HEK293 (cell line): ENCODE measurements around the gene TRMU.

Source experiments
- BCL11B ChIP-seq: fragments of 450-650 bp; formaldehyde crosslinking; IDR thresholded peaks from 2 replicates; pipeline ENCODE4 v1.5.1; 2016; ENCODE audit warnings: low read depth, missing biosample characterization, missing genetic modification characterization
- HOXD13 ChIP-seq: sonication (generic); formaldehyde crosslinking; IDR thresholded peaks from 2 replicates; pipeline ENCODE4 v1.8.0; 2022; ENCODE audit warnings: missing genetic modification reagents, borderline replicate concordance
- IKZF3 ChIP-seq: fragments of 450-650 bp; IDR thresholded peaks from 2 replicates; pipeline ENCODE4 v1.5.0; 2018; ENCODE audit warnings: missing biosample characterization, mild to moderate bottlenecking, missing genetic modification characterization, moderate library complexity
- KLF8 ChIP-seq: fragments of 450-650 bp; formaldehyde crosslinking; IDR thresholded peaks from 2 replicates; pipeline ENCODE4 v1.5.1; 2016; ENCODE audit warnings: missing biosample characterization, missing genetic modification characterization
- MEIS1 ChIP-seq: sonication (generic); formaldehyde crosslinking; IDR thresholded peaks from 2 replicates; pipeline ENCODE4 v1.8.1; 2022; ENCODE audit warnings: missing genetic modification reagents, mild to moderate bottlenecking, borderline replicate concordance
- MZF1 ChIP-seq: fragments of 450-650 bp; formaldehyde crosslinking; IDR thresholded peaks from 2 replicates; pipeline ENCODE4 v1.5.1; 2017; ENCODE audit warnings: missing biosample characterization, missing genetic modification characterization, borderline replicate concordance
- PRDM1 ChIP-seq: fragments of 450-650 bp; formaldehyde crosslinking; IDR thresholded peaks from 2 replicates; pipeline ENCODE4; 2016; ENCODE audit warnings: missing biosample characterization, missing genetic modification characterization
- ZFP69B ChIP-seq: fragments of 450-650 bp; formaldehyde crosslinking; IDR thresholded peaks from 2 replicates; pipeline ENCODE4 v1.5.1; 2016; ENCODE audit warnings: missing biosample characterization, missing genetic modification characterization
- ZNF10 ChIP-seq: fragments of 450-650 bp; formaldehyde crosslinking; IDR thresholded peaks from 2 replicates; pipeline ENCODE4 v1.5.1; 2017; ENCODE audit warnings: missing biosample characterization, missing genetic modification characterization
- ZNF16 ChIP-seq: fragments of 450-650 bp; formaldehyde crosslinking; IDR thresholded peaks from 2 replicates; pipeline ENCODE4 v1.5.1; 2016; ENCODE audit warnings: low read depth, missing biosample characterization, missing genetic modification characterization
- ZNF184 ChIP-seq: fragments of 450-650 bp; IDR thresholded peaks from 2 replicates; pipeline ENCODE4 v1.5.1; 2018; ENCODE audit warnings: missing biosample characterization, mild to moderate bottlenecking, missing genetic modification characterization
- ZNF2 ChIP-seq: fragments of 450-650 bp; formaldehyde crosslinking; IDR thresholded peaks from 2 replicates; pipeline ENCODE4 v1.5.1; 2016; ENCODE audit warnings: missing biosample characterization, missing genetic modification characterization
- ZNF221 ChIP-seq: fragments of 450-650 bp; formaldehyde crosslinking; IDR thresholded peaks from 2 replicates; pipeline ENCODE4 v1.5.1; 2017; ENCODE audit warnings: missing biosample characterization, missing genetic modification characterization, borderline replicate concordance
- ZNF311 ChIP-seq: fragments of 450-650 bp; formaldehyde crosslinking; IDR thresholded peaks from 2 replicates; pipeline ENCODE4 v1.5.1; 2017; ENCODE audit warnings: missing biosample characterization, missing genetic modification characterization, borderline replicate concordance
- ZNF335 ChIP-seq: fragments of 450-650 bp; formaldehyde crosslinking; conservative IDR thresholded peaks from 2 replicates; pipeline ENCODE4 v1.5.1; 2016; ENCODE audit warnings: missing biosample characterization, missing genetic modification characterization
- ZNF350 ChIP-seq: fragments of 450-650 bp; formaldehyde crosslinking; IDR thresholded peaks from 2 replicates; pipeline ENCODE4 v1.5.0; 2017; ENCODE audit warnings: missing biosample characterization, mild to moderate bottlenecking, missing genetic modification characterization
- ZNF501 ChIP-seq: fragments of 450-650 bp; formaldehyde crosslinking; IDR thresholded peaks from 2 replicates; pipeline ENCODE4 v1.5.1; 2016; ENCODE audit warnings: missing biosample characterization, missing genetic modification characterization
- ZNF510 ChIP-seq: fragments of 450-650 bp; formaldehyde crosslinking; IDR thresholded peaks from 2 replicates; pipeline ENCODE4 v1.5.1; 2018; ENCODE audit warnings: mild to moderate bottlenecking, missing genetic modification characterization, missing biosample characterization; ENCODE audit not compliant: insufficient replicate concordance
- ZNF555 ChIP-seq: fragments of 450-650 bp; formaldehyde crosslinking; conservative IDR thresholded peaks from 2 replicates; pipeline ENCODE4 v1.5.1; 2017; ENCODE audit warnings: missing biosample characterization, mild to moderate bottlenecking, missing genetic modification characterization, inconsistent platforms
- ZNF621 ChIP-seq: fragments of 450-650 bp; formaldehyde crosslinking; IDR thresholded peaks from 2 replicates; pipeline ENCODE4 v1.5.1; 2017; ENCODE audit warnings: missing biosample characterization, missing genetic modification characterization
- ZNF623 ChIP-seq: fragments of 450-650 bp; formaldehyde crosslinking; IDR thresholded peaks from 2 replicates; pipeline ENCODE4 v1.5.1; 2016; ENCODE audit warnings: missing biosample characterization, missing genetic modification characterization
- ZNF626 ChIP-seq: fragments of 450-650 bp; sonication (Bioruptor Pico); formaldehyde crosslinking; IDR thresholded peaks from 2 replicates; pipeline ENCODE4 v1.5.1; 2018; ENCODE audit warnings: missing biosample characterization, missing genetic modification characterization, inconsistent platforms
- ZNF664 ChIP-seq: fragments of 450-650 bp; formaldehyde crosslinking; IDR thresholded peaks from 2 replicates; pipeline ENCODE4 v1.5.1; 2016; ENCODE audit warnings: missing biosample characterization, missing genetic modification characterization
- ZNF701 ChIP-seq: fragments of 450-650 bp; formaldehyde crosslinking; IDR thresholded peaks from 2 replicates; pipeline ENCODE4 v1.5.1; 2016; ENCODE audit warnings: missing biosample characterization, missing genetic modification characterization
- ZNF707 ChIP-seq: fragments of 450-650 bp; formaldehyde crosslinking; IDR thresholded peaks from 2 replicates; pipeline ENCODE4 v1.5.1; 2016; ENCODE audit warnings: missing biosample characterization, missing genetic modification characterization
- ZNF792 ChIP-seq: fragments of 450-650 bp; formaldehyde crosslinking; IDR thresholded peaks from 2 replicates; pipeline ENCODE4 v1.5.1; 2016; ENCODE audit warnings: missing biosample characterization, missing genetic modification characterization
- ZNF830 ChIP-seq: fragments of 450-650 bp; IDR thresholded peaks from 2 replicates; pipeline ENCODE4 v1.5.0; 2018; ENCODE audit warnings: missing biosample characterization, missing genetic modification characterization, low read depth, mild to moderate bottlenecking, moderate library complexity
- ZSCAN23 ChIP-seq: fragments of 450-650 bp; formaldehyde crosslinking; IDR thresholded peaks from 2 replicates; pipeline ENCODE4 v1.5.1; 2016; ENCODE audit warnings: missing biosample characterization, missing genetic modification characterization
- TF ChIP-seq, protein P1 (sequence below): fragments of 450-650 bp; formaldehyde crosslinking; IDR thresholded peaks from 2 replicates; pipeline ENCODE4 v1.5.1; 2016; ENCODE audit warnings: missing biosample characterization, missing genetic modification characterization
- TF ChIP-seq, protein P2 (sequence below): fragments of 450-650 bp; formaldehyde crosslinking; IDR thresholded peaks from 2 replicates; pipeline ENCODE4 v1.5.1; 2016; ENCODE audit warnings: missing biosample characterization, missing genetic modification characterization
- TF ChIP-seq, protein P3 (sequence below): fragments of 450-650 bp; formaldehyde crosslinking; IDR thresholded peaks from 2 replicates; pipeline ENCODE4 v1.5.1; 2016; ENCODE audit warnings: missing biosample characterization, missing genetic modification characterization
- TF ChIP-seq, protein P4 (sequence below): fragments of 450-650 bp; formaldehyde crosslinking; IDR thresholded peaks from 2 replicates; pipeline ENCODE4 v1.5.1; 2016; ENCODE audit warnings: missing biosample characterization, missing genetic modification characterization
- TF ChIP-seq, protein P5 (sequence below): fragments of 450-650 bp; formaldehyde crosslinking; IDR thresholded peaks from 2 replicates; pipeline ENCODE4 v1.5.1; 2016; ENCODE audit warnings: missing biosample characterization, missing genetic modification characterization, low read depth

The TRMU gene

DNA sequence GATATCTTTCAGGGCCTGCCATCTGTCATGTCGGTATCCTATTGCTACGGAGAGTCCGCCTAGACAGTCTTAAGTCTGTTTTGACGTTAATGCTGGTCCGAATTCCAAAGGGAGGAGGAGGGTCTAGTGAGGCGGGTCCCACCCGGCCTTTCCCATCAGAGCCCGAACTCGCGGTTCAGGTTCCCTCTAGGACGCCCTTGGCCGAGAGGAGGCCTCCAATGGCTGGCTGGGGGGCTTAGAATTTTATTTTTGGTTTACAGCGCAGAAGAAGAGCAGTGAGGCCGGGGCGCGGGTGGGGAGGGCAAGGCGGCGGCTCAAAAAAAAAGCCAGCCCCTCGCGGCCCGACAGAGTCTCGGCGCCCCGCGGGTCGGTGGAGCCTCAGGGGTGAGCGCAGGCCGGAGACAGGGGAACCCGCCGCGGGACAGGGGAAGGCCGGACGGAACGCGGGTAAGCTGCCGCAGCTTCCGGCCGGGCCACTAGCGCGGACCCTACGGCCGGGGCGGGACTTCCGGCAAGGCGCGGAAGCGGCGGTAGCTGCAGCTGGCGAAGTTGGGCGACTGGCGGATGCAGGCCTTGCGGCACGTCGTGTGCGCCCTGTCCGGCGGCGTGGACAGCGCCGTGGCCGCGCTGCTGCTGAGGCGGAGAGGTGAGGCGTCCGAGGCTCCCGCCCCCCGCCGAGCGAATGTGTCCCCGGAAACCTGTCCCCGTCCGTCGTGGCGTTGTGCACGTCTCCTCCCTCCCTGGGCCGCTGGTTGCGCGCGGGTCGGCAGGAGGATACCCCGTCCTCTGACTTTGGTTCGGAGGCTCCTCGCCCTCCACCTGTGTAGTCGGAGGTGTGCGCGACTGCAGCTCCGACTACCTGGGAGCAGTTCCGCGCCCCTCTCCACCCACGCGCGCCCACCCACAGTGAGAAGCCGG, at the start of gene TRMU (continued):
- TF ChIP-seq ZNF626 (no peak), KLF8 (tag by site-specific recombination) (peak; percentile 92), ZNF501 (tag by site-specific recombination) (peak; percentile 78), ZNF221 (tag by site-specific recombination) (no peak), ZNF621 (tag by site-specific recombination) (no peak), BCL11B (peak; percentile 36; the same call in 1 of the 2 replicates), ZNF792 (tag by site-specific recombination) (no peak), MEIS1 (no peak), ZFP69B (tag by site-specific recombination) (peak; percentile 92), ZNF10 (tag by site-specific recombination) (no peak), ZNF350 (tag by site-specific recombination) (no peak), ZNF184 (no peak), ZNF16 (tag by site-specific recombination) (no peak), ZNF311 (tag by site-specific recombination) (no peak), ZNF335 (tag by site-specific recombination) (peak; percentile 71), IKZF3 (tag by site-specific recombination) (peak; percentile 18; the same call in 1 of the 2 replicates), ZSCAN23 (tag by site-specific recombination) (no peak), ZNF701 (tag by site-specific recombination) (no peak), ZNF830 (tag by site-specific recombination) (no peak), ZNF707 (no peak), MZF1 (tag by site-specific recombination) (no peak), ZNF623 (tag by site-specific recombination) (no peak), ZNF2 (tag by site-specific recombination) (0 out of 2 replicates have a peak, but pooled peaks have one; percentile 50), ZNF664 (tag by site-specific recombination) (no peak), ZNF555 (tag by site-specific recombination) (no peak), HOXD13 (peak; percentile 54; the same call in 1 of the 2 replicates), PRDM1 (tag by site-specific recombination) (no peak), ZNF510 (tag by site-specific recombination) (no peak)
- TF ChIP-seq, protein P1, sequence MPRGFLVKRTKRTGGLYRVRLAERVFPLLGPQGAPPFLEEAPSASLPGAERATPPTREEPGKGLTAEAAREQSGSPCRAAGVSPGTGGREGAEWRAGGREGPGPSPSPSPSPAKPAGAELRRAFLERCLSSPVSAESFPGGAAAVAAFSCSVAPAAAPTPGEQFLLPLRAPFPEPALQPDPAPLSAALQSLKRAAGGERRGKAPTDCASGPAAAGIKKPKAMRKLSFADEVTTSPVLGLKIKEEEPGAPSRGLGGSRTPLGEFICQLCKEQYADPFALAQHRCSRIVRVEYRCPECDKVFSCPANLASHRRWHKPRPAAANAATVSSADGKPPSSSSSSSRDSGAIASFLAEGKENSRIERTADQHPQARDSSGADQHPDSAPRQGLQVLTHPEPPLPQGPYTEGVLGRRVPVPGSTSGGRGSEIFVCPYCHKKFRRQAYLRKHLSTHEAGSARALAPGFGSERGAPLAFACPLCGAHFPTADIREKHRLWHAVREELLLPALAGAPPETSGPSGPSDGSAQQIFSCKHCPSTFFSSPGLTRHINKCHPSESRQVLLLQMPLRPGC = peak; percentile 58; the same call in 1 of the 2 replicates
- TF ChIP-seq, protein P2, sequence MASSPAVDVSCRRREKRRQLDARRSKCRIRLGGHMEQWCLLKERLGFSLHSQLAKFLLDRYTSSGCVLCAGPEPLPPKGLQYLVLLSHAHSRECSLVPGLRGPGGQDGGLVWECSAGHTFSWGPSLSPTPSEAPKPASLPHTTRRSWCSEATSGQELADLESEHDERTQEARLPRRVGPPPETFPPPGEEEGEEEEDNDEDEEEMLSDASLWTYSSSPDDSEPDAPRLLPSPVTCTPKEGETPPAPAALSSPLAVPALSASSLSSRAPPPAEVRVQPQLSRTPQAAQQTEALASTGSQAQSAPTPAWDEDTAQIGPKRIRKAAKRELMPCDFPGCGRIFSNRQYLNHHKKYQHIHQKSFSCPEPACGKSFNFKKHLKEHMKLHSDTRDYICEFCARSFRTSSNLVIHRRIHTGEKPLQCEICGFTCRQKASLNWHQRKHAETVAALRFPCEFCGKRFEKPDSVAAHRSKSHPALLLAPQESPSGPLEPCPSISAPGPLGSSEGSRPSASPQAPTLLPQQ (tag by site-specific recombination) = peak; percentile 95
- TF ChIP-seq, protein P3, sequence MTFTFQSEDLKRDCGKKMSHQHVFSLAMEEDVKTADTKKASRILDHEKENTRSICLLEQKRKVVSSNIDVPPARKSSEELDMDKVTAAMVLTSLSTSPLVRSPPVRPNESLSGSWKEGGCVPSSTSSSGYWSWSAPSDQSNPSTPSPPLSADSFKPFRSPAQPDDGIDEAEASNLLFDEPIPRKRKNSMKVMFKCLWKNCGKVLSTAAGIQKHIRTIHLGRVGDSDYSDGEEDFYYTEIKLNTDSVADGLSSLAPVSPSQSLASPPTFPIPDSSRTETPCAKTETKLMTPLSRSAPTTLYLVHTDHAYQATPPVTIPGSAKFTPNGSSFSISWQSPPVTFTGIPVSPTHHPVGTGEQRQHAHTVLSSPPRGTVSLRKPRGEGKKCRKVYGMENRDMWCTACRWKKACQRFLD (tag by site-specific recombination) = no peak
- TF ChIP-seq, protein P4, sequence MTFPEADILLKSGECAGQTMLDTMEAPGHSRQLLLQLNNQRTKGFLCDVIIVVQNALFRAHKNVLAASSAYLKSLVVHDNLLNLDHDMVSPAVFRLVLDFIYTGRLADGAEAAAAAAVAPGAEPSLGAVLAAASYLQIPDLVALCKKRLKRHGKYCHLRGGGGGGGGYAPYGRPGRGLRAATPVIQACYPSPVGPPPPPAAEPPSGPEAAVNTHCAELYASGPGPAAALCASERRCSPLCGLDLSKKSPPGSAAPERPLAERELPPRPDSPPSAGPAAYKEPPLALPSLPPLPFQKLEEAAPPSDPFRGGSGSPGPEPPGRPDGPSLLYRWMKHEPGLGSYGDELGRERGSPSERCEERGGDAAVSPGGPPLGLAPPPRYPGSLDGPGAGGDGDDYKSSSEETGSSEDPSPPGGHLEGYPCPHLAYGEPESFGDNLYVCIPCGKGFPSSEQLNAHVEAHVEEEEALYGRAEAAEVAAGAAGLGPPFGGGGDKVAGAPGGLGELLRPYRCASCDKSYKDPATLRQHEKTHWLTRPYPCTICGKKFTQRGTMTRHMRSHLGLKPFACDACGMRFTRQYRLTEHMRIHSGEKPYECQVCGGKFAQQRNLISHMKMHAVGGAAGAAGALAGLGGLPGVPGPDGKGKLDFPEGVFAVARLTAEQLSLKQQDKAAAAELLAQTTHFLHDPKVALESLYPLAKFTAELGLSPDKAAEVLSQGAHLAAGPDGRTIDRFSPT (tag by site-specific recombination) = no peak
- TF ChIP-seq, protein P5, sequence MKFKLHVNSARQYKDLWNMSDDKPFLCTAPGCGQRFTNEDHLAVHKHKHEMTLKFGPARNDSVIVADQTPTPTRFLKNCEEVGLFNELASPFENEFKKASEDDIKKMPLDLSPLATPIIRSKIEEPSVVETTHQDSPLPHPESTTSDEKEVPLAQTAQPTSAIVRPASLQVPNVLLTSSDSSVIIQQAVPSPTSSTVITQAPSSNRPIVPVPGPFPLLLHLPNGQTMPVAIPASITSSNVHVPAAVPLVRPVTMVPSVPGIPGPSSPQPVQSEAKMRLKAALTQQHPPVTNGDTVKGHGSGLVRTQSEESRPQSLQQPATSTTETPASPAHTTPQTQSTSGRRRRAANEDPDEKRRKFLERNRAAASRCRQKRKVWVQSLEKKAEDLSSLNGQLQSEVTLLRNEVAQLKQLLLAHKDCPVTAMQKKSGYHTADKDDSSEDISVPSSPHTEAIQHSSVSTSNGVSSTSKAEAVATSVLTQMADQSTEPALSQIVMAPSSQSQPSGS (tag by site-specific recombination) = no peak
